Activated naive CD4-positive, alpha-beta T cell treated with anti-CD3 and anti-CD28 coated beads, Interleukin-2, amount 50 U/mL, for 72 hours (primary cell): ENCODE results near the gene ATP4B. TPM values are rescaled to one million over a fixed set of nuclear protein-coding genes. Genes with fewer than 3 reads are reported as not detected.
A peak's percentile ranks its signal among the peaks of the same experiment; 100 is the strongest.

Experiments used
- ATAC-seq, 2 donors: fragments of 150-1000 bp; cut with Tn5 transposase; 2 replicates each; pipeline ENCODE4 v1.10.0; 2021; ENCODE audit warnings: mild to moderate bottlenecking in 2 of 2, moderate library complexity in 2 of 2
- DNase-seq, 2 donors: peaks; one replicate each; pipeline ENCODE4 v3.0.0; 2021 to 2022; ENCODE audit warnings: low spot score in 2 of 2
- H3K27ac Mint-ChIP-seq, 2 donors: one replicate each; pipeline ENCODE4 v1.8.0; 2022; ENCODE audit warnings: mild to moderate bottlenecking in 2 of 2, mixed read lengths in 2 of 2
- H3K36me3 Mint-ChIP-seq, 2 donors: one replicate each; pipeline ENCODE4 v1.8.0; 2022; ENCODE audit warnings: mixed read lengths in 2 of 2
- H3K9me3 Mint-ChIP-seq, 2 donors: one replicate each; pipeline ENCODE4 v1.8.0; 2022; ENCODE audit warnings: mixed read lengths in 2 of 2
- total RNA-seq, 2 donors: library from RNA; stranded (reverse); gene quantifications; one replicate each; pipeline ENCODE4 v1.2.3, GENCODE V29; 2022

The ATP4B gene
- total RNA-seq, 2 donors from 2014 or later: not detected

DNA sequence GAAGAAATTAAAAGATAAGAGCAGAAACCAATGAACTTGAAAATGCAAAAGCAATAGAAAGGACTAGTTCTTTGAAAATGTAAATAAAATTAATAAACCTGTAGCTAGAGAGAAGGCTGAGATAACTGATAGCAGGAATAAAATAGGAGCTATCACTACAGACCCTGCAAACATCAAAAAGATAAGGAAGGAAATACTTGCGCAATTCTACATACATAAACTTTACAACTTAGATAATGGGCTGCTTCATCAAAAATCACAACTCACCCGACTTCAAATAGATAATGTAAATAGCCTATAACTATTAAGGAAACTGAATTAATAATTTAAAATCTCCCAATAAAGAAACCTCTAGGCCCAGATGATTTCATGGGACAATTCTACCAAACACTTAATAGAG is 3.5 kb upstream of the ATP4B start:
- Mint-ChIP-seq H3K27ac (no peak overlapping the region), H3K36me3 (peaks cover 0 to 8% of the 10 kb centered on the region in 2 donors), H3K9me3 (peaks cover 10% of the 10 kb centered on the region in 2 donors)
- ATAC-seq: no peak
- DNase-seq: no peak

DNA sequence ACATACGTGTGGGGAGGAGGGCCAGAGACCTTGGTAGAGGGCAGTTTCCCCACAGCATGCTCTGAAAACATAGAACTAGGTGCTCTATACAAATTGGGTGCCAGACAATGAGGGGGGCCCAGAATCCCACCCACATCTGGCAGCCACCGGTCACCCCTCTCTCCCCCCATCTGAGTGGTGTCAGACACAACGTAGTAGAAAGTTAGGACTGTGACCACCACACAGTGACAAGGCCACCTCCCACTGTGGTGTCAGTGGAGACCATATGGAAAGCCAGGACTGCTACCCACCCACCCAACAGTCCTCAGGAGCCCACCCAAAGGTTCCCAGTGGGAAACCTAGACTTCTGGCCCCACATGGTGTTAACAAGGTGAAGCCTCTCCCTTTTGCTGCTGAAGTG is 2.1 kb upstream of the ATP4B start:
- ATAC-seq: no peak
- DNase-seq: peak in 1 of 2 donors; percentile 13
- peaks cover 0 to 8% of the 10 kb centered on the region in 2 donors for H3K36me3 Mint-ChIP-seq
- H3K9me3 Mint-ChIP-seq: peaks cover 10% of the 10 kb centered on the region in 2 donors
- no peak overlapping the region for H3K27ac Mint-ChIP-seq

DNA sequence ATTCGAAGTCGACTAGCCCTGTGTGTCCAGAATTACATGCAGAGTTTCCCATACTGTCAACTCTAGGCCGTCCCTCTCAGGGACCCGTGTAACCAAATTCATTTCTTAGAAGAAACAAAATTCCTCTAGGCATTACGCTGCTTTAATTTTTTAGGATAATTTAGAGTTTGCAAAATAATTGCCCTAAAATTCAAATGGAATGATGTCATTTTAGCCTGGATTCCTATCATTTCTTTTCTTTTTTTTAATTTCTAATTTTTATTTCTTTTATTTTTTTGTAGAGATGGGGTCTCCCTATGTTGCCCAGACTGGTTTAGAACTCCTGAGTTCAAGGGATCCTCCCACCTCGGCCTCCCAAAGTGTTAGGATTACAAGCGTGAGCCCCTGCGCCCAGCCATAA is 1.3 kb upstream of the ATP4B start:
- ATAC-seq: no peak
- Mint-ChIP-seq H3K9me3 (peaks cover 10% of the 10 kb centered on the region in 2 donors), H3K36me3 (peaks cover 0 to 8% of the 10 kb centered on the region in 2 donors), H3K27ac (no peak overlapping the region)
- no peak for DNase-seq

DNA sequence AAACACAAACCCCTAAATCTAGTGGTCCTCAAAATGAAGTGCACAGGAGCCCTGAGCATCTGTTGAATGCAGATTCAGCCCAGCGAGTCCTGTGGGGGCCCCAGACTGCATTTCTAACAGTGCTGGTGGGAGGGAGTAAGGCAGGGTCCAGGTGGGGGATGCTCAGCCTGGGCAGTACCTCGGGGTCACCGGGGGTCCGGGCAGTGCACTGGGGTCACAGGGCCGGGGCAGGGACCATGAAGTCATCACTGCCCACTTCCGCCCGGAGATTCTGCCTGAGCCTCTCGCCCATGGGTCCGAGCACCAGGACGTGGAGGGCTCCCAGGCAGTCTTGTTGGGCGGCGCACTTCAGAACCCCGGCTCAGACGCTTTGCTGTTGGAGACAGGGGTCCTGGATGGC is 838 bp upstream of the ATP4B start:
- DNase-seq (peak in 1 of 2 donors; percentile 45), ATAC-seq (no peak)
- H3K27ac Mint-ChIP-seq: no peak overlapping the region
- H3K36me3 Mint-ChIP-seq: peaks cover 0 to 8% of the 10 kb centered on the region in 2 donors
- H3K9me3 Mint-ChIP-seq: peaks cover 10% of the 10 kb centered on the region in 2 donors

DNA sequence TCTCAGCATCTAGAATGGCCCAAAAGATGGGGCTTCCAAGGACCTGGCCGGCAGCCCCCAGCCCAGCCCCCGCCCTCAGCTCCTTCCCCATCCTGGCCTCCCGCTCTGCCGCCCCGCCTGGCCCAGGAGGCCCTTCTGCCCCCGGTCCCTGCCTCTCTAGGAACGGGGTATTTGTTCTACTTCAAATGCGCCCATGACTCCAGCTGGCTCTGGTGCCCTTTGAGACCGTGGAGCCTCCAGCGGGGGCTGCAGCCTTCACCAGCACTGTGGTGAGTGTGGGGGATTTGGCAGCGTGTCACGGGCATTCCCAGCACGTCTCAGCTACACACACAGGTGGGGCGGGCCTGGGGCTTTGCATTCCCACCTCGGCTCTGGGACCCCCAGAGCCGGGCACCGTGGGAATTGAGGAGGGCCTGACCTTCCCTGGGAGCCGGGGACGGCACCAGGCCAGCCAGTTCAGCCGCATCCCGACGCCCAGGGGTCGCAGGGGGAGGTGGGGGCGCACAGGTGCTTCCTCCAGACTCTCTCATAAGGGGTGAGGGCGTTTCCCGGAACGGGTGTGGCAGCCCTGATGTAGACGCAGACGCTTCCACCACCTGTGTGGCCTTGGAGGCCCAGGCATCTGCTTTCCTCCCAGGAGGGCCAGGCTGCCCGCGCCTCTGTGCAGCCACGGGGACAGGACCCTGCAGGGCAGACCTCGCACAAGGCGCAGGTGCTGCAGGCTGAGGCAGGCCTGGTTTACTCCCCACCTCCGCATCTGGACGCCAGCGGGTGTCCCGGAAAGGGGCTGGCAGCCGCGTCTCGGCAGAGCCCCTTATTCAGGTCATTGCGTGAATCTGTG is 947 bp downstream of the ATP4B start:
- Mint-ChIP-seq H3K36me3 (peaks cover 0 to 8% of the 10 kb centered on the region in 2 donors), H3K27ac (no peak overlapping the region), H3K9me3 (peaks cover 10% of the 10 kb centered on the region in 2 donors)
- ATAC-seq: no peak
- peak in 1 of 2 donors; percentile 47 for DNase-seq

DNA sequence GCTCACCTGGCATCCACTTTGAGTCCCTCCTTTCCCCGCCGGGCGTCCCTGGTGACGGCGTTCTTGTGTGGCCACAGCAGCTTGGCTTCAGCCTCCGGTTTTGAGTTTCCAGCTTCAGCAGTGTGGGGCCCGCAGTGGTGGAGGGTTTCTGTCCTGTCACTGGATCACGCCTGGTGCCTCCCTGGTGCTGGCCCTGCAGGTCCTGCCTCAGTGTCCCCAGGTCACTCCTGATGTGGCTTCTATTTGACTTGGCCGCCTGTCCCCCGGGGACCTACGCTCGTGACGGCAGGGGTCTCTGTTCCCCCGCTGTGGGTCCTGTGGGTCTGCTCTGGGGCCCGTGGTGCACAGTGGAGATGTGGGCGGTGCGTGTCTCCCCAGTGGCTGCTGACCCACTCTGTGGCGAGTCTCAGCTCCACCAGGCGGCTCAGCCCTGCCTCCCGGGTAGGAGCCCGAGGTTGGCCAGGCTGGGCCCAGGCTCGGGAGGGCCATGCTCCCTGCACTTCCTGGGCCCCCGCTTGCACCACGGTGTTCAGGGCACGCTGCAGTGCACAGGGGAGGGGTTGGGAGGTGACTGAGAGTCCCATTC is 1.9 kb downstream of the ATP4B start:
- ATAC-seq: no peak
- Mint-ChIP-seq H3K27ac (no peak overlapping the region), H3K9me3 (peaks cover 6% of the 10 kb centered on the region in 2 donors), H3K36me3 (peaks cover 0 to 6% of the 10 kb centered on the region in 2 donors)
- peak in 1 of 2 donors; percentile 47 for DNase-seq

DNA sequence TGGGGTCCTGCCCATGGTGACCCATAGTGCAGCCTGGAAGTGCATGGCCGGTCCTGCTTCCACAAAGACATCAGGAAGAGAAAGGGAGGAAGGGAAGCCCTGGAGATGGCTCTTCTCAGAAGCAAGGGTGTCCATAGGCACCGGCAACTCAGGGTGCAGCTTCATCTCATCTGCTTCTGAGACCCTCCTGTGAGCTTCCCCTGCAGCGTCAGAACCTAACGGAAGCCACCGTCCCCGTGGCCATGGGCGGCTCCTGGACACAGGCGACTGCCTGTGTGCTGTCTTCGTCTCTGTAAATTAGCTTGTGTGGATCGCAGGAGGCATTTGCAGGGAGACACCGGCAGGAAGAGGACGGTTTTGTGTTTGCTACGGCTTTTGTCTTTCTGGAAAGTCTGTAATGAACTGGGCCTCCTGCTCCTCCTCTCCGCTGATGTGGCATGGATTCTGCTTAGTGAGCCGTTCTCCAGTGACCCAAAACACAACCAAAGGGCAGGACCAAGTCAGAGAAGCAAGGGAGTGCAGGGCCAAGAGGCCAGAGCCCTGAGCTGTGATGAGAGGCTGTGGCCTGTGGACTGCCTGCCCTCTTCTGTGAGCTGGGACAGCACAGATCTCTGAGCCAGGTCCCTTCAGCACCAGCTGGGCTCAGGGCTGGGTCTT is 2.5 kb downstream of the ATP4B start:
- ATAC-seq (no peak), DNase-seq (peak in 1 of 2 donors; percentile 28)
- Mint-ChIP-seq H3K9me3 (no peaks in the 10 kb centered on the region), H3K27ac (no peak overlapping the region), H3K36me3 (no peaks in the 10 kb centered on the region)

DNA sequence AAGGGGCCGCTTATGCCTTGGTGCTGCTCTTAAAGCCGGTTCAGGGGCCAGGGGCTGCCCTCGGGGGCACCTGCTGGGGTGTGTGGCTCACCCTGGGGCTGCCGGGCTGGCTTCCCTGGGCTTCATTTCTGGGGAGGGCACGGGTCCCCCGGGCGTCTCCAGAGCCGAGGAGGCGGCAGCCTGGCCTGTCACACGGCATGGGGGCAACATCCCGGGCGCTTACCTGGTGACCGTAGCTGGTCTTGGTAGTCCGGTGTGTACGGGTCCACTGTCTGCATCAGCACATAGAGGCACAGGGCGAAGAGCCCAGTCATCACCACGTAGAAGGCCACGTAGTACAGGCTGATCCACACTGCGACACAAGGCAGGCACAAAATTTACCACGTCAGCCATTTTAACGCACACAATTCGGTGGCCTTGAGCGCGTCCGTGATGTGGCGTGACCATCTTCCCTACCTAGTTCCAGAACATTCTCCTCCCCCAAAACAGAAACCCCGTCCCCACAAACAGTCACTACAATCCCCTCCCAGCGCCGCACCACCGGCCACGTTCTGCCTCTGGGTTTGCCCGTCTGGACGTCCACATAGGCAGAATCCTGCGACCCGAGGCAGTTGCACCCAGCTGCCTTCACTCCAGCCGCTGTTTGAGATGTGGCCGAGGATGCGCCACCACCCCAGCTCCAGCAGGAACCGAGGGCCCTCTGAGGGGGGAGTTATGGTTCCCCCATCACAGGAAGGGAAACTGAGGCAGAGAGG is 3.2 kb downstream of the ATP4B start:
- no peak overlapping the region for H3K27ac Mint-ChIP-seq
- no peaks in the 10 kb centered on the region for H3K36me3 Mint-ChIP-seq
- no peaks in the 10 kb centered on the region for H3K9me3 Mint-ChIP-seq
- ATAC-seq (no peak), DNase-seq (peak in 1 of 2 donors; percentile 53)

DNA sequence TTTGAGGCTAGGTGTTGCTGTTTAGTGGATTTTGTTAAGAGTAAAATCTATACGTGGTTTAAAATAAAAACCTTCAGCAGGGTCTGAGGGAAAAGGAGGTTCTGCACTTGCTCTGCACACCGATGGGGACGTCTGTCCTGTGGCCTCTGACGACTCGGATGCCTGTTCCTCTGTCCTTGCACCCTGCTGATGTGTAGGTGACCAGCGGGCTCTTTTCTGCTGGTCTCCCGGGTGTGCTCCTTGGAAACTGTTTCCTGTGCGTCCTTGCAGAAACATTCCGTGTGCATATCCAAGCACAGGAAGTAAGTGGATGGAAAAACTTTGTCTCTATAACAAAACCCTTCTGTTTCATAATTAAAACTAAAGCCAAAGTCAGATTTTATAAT is 3.8 kb downstream of the ATP4B start:
- no peak for ATAC-seq
- no peaks in the 10 kb centered on the region for H3K9me3 Mint-ChIP-seq
- DNase-seq: peak in 1 of 2 donors; percentile 13
- H3K27ac Mint-ChIP-seq: no peak overlapping the region
- H3K36me3 Mint-ChIP-seq: no peaks in the 10 kb centered on the region

DNA sequence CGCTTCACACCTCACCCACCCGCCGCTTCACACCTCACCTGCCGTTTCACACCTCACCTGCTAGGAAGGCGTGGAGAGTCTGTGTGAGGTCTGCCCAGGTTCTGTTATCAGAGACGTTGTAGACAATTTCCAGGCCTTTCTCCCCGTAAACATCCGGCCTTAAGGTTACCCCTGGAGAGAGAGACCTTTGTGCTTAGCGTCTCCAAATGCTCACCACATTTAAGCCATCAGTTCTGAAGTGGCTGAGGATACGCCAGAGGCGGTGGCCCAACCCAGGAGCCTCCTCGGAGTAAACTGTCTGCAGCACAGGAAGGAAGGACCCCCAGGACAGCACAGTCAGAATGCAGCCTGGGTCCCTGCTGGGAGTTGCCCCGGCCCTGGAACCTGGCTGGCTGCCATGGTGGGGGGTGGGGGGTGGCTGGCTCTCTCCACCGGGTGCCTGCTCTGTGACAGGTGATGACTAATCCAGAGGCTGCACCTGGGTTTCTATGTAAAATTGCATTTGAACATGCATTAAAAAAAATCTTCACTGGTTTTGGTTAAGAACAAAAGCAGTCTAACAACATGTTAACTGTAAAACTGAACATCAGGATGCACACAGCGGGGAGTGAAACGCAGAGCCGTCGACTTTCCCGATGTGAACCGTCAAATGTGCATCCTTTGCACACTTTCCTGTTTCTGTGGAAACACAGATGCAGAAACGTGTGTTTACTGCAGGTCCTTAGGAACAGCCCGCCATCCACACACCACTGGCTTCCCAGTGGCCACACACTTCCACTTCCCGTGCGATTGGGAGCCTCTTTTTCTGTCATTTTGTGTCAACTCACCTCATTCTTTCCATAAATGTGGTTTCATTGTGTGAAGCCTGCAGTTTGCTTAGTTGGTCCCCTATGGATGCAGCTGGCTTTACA is 4.5 kb downstream of the ATP4B start:
- DNase-seq (peak in 1 of 2 donors; percentile 28), ATAC-seq (peak in 1 of 2 donors; percentile 39)
- H3K9me3 Mint-ChIP-seq: no peaks in the 10 kb centered on the region
- no peaks in the 10 kb centered on the region for H3K36me3 Mint-ChIP-seq
- H3K27ac Mint-ChIP-seq: no peak overlapping the region

DNA sequence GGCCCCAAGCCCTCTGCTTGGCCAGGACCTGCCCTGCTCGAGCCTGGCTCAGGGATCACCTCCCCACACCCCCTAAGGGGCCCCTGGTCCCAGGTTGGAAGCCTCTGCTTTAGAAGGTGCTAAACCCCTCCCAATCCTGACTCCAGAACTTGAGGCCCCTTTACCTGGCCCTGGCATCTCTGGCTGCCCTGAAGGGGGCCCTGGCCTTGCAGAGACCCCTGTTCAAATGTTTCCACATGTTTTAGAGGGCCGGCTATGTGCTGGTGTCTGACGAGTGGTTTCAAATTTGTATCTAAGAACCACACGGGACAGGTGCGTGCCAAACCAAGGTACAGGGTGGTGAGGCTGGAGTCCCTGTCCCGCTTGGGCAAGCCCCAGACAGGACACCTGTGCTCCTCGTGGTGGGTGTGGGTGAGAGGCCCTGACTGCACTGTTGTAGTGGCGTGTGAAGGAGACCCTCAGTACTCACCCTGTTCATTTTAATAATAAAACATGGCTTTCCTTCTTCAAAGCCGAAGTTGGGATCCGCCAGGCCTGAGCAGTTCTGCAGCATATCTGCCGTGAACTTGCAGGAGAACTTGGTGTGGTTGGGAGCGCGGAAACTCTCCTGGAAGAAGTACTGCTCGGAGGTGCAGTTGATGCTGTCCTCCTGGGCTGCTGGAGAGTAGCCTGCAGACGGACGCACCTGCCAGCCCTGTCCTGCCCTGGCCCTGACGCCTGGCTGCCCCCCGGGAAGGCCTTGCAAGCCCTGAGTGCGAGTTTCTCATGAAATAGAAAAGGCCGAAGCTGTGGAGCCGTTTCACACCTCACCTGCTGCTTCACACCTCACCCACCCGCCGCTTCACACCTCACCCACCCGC is 5.4 kb downstream of the ATP4B start:
- H3K36me3 Mint-ChIP-seq: no peaks in the 10 kb centered on the region
- ATAC-seq (no peak), DNase-seq (peak in 1 of 2 donors; percentile 44)
- H3K27ac Mint-ChIP-seq: no peak overlapping the region
- no peaks in the 10 kb centered on the region for H3K9me3 Mint-ChIP-seq

DNA sequence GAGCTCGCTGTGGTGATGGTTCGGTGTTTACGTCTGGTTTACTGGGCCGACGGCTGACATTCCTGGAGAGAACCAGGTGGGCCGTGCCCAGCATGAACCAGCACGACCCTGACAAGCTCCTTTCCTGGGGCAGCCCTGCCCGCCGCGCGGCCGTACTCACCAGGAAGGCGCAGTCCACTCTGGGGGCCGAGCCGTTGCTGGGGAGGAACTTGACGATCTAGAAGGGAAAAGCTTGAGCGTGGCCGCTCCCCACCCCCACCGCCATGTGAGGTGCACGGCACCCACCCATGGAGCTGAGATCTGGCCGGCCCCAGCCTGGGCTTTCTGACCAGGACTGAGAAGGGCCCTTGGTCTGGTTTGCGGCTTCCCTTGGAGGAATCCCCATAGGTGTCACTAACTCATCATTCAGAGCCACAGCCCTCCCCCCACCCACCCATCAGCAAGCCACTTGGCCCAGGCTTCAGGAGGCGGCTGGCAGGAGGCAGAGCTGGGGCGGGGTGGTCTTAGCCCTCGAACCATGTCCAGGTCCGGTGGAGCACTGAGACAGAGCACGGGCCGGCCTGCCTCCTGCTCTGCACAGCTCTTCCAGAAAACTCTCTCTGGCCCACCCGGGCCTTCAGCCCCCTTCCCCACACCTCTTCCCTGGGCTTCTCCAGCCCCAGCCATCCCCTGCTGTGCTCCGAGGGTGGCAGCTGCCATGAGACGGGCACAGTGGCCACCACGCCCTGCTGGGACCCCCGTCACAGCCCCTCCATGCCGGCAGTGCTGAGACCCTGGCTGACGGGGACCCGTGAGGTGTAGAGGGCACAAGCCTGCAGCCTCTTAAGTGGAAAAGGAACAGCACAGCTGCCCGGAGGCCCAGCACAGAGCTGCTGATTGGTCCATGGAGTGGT is 6.2 kb downstream of the ATP4B start:
- Mint-ChIP-seq H3K27ac (no peak overlapping the region), H3K36me3 (no peaks in the 10 kb centered on the region), H3K9me3 (no peaks in the 10 kb centered on the region)
- ATAC-seq (no peak), DNase-seq (peak in 1 of 2 donors; percentile 48)

DNA sequence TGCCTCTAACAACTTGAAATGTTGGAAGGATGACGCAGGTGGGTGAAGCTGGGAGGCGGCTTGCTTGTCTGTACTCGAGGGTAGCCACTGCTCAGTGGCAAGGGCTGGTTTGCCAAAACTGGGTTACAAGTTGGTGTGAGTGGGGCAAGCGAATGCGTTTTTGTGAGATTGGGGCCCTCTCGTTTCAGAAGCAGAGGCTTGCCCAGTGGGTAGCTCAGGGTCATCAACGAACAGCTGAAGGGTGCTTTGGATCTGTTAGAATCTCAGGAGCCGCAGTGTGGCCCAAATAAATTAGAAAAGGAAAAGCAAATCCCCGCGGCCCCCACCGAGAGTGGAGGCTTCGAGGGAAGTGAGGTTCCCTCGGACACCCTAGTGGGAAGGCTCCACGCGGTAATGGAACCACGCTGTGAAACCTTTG is 7.3 kb downstream of the ATP4B start:
- ATAC-seq (no peak), DNase-seq (peak in 1 of 2 donors; percentile 39)
- Mint-ChIP-seq H3K27ac (no peak overlapping the region), H3K36me3 (no peaks in the 10 kb centered on the region), H3K9me3 (no peaks in the 10 kb centered on the region)

DNA sequence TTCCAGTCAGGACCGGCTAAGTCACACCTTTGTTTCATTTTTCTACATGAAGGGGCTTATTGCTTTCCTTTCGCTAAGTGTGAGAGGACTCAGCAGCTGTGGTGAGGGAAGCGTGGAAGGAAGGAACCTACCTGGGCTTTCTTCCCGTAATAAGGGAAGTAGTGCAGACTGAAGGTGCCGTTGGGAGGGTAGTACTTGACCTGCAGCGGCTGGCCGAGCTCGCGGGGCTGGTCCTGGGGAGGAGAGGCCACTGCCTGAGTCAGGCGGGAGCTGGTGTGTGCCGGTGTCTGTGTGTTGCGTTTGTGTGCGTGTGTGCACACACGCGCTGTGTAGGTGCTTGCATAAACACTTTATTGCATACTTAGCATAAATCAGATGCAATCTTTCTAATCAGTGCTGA is 7.7 kb downstream of the ATP4B start:
- no peaks in the 10 kb centered on the region for H3K36me3 Mint-ChIP-seq
- peak overlapping the region in 1 of 2 donors; percentile 89 for H3K27ac Mint-ChIP-seq
- no peaks in the 10 kb centered on the region for H3K9me3 Mint-ChIP-seq
- DNase-seq: peak in 1 of 2 donors; percentile 11
- ATAC-seq: no peak
